Esophagus squamous epithelium (tissue), 4 donors: ENCODE data around the gene SCD5.

Experiments used
- CTCF ChIP-seq, 6 experiments: fragments of 450-650 bp in 4 of 6; fragments of 200-600 bp in 2 of 6; sonication (generic) in 2 of 6; IDR thresholded peaks; one replicate each; pipeline ENCODE4 v1.5.1; 2016 to 2019; ENCODE audit warnings: antibody characterized with exemption in 6 of 6, mild to moderate bottlenecking in 4 of 6, moderate library complexity in 4 of 6
- POLR2A ChIP-seq, 4 donors: fragments of 450-650 bp; IDR thresholded peaks; one replicate each; pipeline ENCODE4 v1.6.1; 2017; ENCODE audit warnings: antibody characterized with exemption in 4 of 4, mild to moderate bottlenecking in 4 of 4, moderate library complexity in 3 of 4

- TF ChIP-seq CTCF (IDR thresholded peaks at IDR 0.05) = no peak
- TF ChIP-seq POLR2A (IDR thresholded peaks at IDR 0.05) = no peak
Measured at GRCh38 chr4:82811838-82812341, 13.3 kb upstream of the SCD5 start.
